GM21528 (cell line): ENCODE results near the gene SEMA4F.

ENCODE experiments used
- ATAC-seq: cut with Tn5 transposase; IDR thresholded peaks from one replicate; pipeline ENCODE4 v1.9.1; 2021; ENCODE audit warnings: mild to moderate bottlenecking, moderate library complexity; ENCODE audit not compliant: unreplicated experiment, low FRiP score

The SEMA4F gene

DNA sequence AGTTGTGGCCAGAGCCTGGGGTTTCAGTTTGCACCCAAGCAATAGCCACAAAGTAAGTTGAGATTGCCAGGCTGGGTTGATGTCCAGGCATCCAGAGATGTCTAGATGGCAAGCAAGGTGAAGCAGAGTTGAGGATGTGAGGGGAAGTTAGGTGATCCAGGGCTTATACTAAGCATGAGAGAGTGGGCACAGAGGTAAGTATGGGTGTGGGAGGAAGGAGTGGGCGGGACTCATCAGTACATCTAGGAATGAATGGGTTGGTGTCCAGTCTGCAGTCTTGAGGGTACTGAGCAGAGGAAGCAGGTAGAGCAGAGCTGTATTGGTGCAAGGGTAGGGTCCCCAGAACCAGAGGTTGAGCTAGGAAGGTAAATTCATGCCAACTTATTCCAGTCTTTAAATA is 1.5 kb downstream of the SEMA4F start:
- no peak for ATAC-seq

DNA sequence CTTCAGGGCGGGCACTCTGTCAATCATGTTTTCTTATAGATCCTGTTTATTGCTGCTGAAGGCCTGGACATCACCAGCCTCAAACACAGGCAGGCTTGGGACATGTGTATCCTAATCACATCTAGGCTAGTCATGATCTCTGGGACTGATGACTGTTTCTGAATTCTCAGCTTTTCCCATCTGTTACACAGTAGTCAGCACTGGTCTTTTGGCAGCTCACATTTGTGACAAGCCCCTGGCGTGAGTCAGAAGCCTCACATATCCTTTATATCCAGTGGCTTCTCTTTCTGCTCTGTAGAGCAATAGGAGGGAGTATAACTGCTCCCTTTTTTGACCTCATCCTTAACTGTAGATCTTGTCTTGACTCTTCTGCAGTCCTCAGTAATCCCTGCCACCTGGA is 4.5 kb downstream of the SEMA4F start:
- ATAC-seq, result no peak

DNA sequence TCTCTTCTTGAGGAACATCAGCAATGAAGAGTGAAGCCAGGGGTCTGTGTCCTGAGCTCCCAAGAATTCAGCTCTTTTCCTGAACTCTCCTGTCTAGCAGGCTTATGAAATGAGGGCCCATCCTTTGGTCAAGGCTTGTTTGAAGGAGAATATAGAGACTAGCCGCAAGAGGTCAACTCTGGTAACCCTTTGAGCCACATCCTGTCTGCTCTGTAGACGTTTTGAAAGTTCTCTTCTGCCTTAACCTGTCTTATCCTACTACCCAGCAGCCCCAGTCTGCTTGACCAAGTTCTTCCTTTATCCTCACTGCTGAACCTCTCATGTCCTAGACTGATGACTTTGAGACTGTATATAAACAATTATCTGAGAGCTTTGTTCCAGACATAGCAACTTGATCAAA is 5.4 kb downstream of the SEMA4F start:
- no peak for ATAC-seq

DNA sequence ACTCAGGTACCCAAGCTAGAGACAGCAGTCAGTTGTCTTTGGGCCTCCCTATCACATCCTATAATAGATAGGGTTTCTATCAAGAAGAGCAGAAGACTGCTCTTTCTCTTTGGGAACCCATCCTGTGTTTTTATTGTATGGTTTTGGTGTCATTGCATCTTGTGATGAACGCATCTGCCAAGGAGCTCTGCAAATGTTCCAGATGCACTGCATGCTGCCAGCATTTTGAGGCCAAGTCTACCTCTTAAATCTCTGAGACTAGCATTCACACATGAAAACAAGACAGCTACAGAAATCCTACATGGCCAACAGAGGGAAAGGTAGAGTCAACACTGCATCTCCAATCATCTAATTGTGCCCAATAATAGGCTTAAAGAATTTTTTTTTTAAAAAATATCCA is 14.0 kb downstream of the SEMA4F start:
- no peak for ATAC-seq

DNA sequence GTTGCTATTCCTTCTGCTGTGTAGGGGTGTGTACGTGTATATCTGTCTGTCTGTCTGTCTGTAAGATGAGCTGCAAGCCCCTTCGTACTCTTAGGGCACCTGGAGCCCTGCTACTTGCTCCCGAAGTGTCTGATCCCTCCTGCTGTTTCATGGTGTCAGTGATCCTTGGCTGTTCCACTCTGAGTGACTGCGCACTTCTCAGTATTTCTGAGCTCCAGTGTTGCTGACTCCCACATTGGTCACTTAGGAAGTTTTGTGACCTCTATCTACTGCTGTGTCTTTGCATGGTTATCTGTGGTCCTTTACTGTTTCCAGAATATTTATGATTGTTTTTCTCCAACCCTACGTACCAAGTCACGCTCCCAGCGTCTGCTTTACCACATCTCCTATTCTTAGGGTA is 16.2 kb downstream of the SEMA4F start:
- no peak for ATAC-seq

DNA sequence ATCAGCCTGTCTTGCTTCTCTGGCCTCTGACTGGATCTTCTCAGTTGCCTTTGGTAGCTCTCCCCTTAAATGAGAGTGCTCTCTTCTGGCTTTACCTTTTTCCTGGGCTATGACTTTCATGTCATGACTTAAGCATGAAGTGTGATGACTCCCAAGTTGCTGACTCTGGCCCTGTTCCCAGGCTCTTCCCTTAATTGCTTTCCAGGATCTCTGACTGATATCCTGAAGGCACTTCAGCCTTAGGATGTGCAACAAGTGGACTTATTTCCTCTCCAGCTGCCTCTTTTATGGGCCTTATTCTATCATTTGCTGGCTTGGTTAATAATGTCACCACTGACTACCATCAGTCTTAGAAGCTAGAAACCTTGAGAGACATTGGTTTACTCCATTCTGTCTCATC is 17.4 kb downstream of the SEMA4F start:
- no peak for ATAC-seq

DNA sequence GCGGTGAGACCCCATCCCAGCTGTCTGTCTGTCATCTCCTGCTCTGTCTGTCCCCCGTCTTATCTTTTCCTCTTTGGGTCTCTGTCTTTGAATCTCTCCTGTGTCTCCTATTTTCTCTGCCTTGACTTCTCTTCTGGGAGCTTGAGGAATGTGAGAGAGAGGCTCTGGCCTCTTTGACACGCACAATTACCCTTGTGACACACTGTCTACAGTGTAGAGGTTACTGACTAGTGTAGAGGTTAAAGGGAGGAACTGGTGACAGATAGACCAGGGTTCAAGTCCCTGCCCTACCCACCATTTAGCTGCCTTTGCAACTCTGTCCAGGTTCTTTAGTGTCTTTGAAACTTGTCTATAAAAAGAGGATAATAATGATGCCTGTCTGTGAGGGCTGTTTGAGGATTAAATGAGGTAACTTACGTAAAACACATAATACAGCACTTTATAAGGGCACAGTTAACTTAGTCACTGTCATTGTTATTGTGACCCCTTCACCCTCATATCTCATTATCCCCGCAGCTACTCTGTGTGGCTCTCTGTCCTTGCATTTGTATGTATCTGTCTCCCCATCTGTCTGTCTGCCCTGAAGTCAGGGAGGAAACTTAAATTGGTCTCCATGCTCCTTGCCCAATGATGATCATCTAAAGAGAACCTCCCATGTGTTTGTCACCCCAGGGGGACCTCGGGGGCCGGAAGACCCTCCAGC is 19.9 kb downstream of the SEMA4F start:
- no peak for ATAC-seq

DNA sequence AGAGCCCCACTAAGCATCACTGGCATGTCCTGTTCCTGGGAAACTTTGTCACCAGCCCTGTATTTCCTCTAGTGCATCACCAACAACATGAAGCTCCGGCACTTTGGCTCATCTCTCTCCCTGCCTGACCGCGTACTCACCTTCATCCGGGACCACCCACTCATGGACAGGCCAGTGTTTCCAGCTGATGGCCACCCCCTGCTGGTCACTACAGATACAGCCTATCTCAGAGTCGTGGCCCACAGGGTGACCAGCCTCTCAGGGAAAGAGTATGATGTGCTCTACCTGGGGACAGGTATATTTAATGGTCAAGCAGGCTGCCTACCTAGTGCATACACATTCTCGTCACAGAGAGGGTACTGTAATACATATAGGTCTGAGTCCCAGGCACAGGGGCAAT is 21.0 kb downstream of the SEMA4F start:
- ATAC-seq, result no peak

DNA sequence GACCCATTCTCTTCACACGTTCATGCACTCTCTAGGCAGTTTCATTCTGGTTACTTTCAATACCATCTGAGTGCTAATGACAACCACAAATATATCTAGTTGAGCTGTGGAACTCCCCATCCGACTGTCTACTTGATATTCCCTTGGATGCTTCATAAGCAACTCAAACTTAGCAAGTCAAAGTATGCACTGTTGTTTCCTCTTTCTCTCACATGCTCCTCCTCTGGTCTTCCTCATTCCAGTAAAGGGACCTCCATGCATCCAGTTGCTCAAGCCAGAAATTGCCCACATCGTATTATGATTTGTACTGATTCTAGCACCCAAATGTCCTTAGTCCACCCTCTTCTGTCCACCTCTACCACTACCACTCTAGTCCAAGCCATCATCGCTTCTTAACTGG is 22.3 kb downstream of the SEMA4F start:
- no peak for ATAC-seq

DNA sequence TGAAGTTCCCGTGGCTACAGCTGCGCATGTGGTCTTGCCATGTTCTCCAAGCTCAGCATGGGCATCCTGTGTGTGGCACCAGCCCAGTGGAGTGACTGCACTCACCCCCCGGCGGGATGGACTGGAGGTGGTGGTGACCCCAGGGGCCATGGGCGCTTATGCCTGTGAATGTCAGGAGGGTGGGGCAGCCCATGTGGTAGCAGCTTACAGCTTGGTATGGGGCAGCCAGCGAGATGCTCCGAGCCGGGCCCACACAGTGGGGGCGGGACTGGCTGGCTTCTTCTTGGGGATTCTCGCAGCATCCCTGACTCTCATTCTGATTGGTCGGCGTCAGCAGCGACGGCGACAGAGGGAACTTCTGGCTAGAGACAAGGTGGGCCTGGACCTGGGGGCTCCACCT is 25.6 kb downstream of the SEMA4F start:
- no peak for ATAC-seq

DNA sequence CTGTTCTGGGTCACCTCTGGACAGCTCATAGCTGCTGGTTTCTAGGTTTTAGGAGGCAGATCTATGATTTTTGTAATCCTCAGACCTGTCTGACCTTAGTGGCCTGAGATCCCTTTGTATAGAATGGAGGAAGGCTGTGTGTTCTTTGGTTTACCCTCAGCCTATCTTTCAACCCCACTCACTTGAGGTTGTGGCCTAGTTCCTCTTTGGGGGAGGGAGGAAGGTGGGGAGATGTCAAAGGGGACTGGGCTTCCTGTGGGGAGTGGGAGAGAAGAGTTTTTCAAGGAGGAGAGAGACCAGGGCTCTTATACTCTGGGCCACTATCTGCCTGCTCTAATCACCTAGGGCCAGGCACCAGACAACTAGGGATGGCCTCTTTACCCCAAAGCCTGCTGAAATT is 28.5 kb downstream of the SEMA4F start:
- no peak for ATAC-seq

DNA sequence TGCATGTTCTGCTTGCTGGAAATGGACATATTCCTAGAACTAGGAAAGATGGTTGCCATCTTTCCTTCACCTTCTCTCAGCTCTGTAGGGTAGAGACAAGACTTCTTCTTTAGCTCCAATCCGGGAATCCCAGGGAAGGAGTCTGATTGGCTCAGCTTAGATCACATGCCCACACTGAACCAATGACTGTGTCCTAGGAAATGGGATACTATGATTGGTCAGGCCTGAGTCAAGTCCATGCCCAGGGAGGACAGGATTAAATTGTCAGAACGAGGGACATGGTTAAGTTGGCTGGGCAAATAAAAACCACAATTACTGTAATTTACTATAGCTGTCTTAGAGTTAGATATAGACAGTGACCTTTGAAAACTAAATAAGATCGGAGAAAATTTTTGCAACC is 31.4 kb downstream of the SEMA4F start:
- ATAC-seq, result no peak

DNA sequence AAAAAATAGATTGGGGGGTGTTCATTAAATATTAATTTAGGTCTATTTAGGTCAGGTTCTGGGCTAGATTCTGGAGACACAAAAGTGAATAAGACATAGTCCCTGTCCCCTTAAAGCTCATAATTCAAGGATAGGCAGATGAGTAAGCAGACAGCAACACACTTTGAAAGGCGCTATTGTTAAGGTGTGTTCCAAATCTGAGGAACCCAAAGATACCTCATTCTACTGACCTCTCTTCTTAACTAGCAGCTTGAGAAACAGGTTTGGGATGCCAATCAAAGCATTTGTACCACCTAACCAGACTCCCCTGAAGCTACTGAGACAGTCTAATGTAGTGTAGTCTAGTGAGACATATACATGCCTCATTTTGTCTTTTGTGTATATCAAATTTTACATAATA is 34.8 kb downstream of the SEMA4F start:
- no peak for ATAC-seq

DNA sequence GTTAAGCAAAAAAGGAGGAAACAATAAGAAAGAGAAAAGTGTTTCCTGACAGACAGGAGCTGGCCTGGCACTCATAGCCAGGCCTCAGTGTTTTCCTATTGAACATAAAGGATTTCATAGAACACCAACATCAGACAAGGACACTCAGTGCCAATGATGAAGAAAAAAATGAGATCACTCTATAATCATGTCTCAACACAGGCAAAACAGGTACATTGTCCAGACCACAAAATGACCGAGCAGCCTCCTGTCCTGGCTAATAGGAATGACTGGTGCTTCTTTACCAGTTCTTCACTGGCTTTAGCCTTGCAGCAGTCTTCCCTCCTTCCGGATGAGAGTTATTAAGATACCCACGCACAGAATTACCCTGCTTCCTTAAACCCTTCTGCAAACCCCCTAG is 35.6 kb downstream of the SEMA4F start:
- no peak for ATAC-seq

DNA sequence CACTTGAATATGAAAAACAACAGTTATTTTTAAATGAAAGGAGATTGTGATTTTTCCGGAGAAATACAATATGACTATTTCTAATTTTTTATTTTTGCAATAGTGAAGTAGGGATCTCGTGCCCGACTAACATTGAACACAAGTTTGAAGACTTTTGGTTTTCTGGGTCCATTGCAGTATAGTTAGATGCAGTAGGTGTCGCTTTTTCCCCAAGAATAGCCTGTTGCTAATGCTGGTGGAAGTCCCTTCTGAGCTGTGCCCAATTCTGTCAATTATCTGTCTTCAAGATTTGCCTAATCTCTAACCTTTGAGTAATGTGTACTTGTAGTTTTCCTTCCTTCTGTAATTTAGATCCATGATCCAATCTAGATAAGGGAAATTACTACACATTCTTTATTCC is 36.5 kb downstream of the SEMA4F start:
- no peak for ATAC-seq

DNA sequence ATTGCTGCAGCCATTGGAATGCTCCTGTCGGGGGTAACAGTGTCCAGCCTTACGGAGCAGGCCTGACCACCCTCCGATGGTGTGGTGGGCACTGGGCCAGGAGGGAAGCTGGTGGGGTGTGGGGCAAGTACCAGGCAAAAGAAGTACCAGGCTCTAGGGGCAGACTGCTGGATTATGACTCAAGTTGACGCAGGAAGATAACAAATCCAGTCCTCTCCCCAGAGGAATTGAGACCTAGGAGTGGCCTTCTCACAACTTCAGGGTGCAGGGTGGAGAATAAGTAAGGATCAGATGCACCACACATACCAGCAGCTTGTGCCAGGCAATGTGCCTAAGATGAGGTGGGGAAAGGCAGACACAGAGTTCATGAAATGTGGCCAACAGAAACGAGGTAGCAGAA is 37.9 kb downstream of the SEMA4F start:
- ATAC-seq, result no peak

DNA sequence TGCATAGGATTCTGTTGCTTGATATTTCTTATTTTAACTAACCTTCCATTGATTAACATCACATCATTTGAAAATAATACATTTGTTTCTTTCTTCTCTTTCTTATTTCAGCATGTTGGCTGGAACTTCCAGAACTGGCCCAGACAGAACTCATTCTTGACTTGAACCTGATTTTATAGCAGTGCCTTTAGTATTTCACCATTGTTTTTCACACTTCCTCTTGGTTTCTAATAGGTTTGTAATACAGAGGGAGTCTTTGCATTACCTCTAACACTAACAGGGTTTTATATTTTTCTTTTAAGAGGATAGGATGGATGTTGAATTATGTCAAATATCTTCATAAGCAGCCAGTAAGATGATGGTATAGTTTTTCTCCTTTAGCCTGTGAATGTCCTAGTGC is 39.2 kb downstream of the SEMA4F start:
- ATAC-seq, result no peak

DNA sequence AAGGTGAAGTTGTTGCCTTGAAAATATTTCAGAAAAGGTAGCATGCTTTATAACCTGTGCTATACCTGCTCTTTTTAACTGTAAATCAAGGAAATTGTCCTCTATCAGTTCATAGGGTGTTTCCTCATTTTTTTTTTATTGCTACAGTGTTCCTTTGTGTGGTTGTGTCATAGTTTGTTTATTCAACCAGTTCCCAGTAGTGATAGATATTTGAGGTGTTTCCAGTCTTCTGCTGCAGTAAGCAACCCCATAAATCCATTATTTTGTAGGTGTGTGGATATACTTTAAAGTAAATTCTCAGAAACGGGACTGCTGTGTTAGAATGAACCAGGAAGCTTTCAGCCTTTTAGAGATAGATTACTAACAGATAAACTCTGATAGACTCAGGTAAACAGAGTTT is 39.6 kb downstream of the SEMA4F start:
- ATAC-seq, result no peak

DNA sequence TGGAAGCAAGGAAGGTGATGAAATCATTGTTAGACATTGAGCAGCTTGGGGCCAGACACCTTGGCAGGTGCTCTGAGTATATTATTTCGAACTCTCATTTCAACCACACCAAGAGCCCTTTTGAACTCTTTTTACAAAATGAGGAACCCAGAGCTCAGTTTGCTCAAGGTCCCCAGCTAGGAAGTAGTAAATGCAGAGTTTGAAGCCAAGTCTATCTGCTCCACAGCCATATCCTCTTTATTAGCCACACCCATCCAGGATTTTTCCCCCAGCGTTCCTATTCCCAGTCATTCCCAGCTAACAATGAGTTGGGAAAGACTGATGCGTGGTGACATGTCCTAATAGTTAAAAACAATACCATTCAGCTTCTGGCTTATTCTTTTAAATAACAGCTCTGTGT is 40.2 kb downstream of the SEMA4F start:
- ATAC-seq, result no peak

DNA sequence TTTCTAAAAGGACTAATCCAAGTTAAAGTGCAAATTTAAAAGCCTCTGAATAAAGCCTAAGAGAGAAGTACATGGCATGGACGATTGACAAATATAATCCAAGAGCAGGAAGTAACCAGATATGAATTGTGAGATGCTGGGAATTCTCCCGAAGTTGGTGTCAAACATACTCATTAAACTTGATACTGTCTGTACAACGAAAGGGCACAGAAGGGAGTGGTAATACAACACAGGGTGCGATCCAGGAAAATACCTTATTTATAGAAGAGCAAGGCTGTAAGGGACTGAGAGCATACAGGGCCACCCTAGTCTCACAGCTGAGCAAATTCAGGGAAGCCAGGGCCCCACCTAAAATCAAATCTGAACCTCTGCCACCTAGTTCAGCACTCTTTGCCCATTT is 41.6 kb downstream of the SEMA4F start:
- ATAC-seq, result no peak

DNA sequence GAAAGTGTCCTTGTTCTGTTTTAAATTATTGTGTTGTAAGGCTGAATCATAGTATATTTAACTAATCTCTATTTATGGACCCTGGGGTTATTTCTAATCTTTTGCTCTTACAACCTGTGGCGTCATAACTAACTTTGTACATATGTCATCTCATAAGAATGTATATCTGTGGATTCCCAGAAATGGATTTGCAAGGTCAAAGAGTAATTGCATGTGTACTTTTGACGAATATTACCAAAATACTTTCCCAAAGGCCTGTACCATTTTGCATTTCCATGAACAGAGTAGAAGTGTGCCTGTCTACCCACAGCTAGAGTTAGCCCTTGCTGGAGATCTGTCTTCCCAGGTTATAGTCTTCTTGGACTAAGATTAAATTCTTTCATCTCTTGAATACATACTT is 42.8 kb downstream of the SEMA4F start:
- ATAC-seq, result no peak

DNA sequence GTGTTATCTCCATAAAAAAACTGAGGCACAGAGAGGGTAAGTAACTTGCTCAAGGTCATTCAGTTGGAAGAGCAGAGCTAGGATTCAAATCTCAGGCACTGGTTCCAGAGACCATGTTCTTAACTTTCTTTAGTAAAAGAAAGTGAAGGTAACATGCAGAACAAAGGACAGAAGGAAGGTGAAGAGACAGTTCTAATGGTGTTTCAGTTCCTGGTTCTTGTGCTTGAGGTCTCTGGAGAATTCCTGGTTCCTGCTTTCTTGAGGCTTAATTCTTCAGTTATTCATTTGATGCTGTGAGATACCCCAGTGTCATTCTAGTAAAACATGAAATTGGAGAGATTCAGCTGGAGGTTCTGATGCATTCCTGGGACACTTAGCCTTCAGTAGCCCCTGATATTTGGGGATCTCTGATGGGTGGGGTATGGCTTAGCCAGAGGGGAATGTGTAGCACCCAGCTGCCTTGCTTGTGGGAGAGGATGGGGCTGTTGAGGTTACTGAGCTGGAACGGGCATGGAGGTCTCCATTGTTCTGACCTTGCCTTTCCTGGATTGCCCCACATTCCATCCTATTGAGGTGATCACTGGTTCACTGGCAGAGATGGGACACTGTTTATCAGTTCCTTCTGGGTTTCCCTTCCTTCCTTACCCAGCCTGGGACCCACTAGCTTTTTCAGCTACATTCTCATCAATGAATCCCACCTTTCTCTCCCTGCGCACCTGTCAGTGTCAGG is 46.8 kb downstream of the SEMA4F start:
- ATAC-seq, result no peak
